Stomach (tissue), 4 donors: ENCODE results near the gene MANBA.

ENCODE experiments used
- CTCF ChIP-seq, 7 experiments: fragments of 450-650 bp in 4 of 7; fragments of 200-600 bp in 3 of 7; sonication (generic) in 3 of 7; IDR thresholded peaks; one replicate each; pipeline ENCODE4 v1.5.1; 2016 to 2019; ENCODE audit warnings: antibody characterized with exemption in 7 of 7, control low read depth in 2 of 7, mild to moderate bottlenecking in 1 of 7
- EP300 ChIP-seq: sonication (generic); formaldehyde crosslinking; IDR thresholded peaks from one replicate; pipeline ENCODE4 v1.6.1; 2017; ENCODE audit warnings: antibody characterized with exemption
- POLR2A ChIP-seq, 4 donors: fragments of 450-650 bp; IDR thresholded peaks; one replicate each; pipeline ENCODE4 v1.6.1; 2016; ENCODE audit warnings: antibody characterized with exemption in 4 of 4, control low read depth in 2 of 4, mild to moderate bottlenecking in 1 of 4, moderate library complexity in 1 of 4

- TF ChIP-seq CTCF (IDR thresholded peaks at IDR 0.05) (no peak), POLR2A (IDR thresholded peaks at IDR 0.05) (no peak), EP300 (no peak)
Measured at GRCh38 chr4:102687373-102687981, 73.3 kb downstream of the MANBA start.
